MM.1S (cell line): ENCODE results near the gene EGFL7.

ENCODE experiments used
- DNase-seq: peaks from one replicate; pipeline ENCODE4 v3.0.0-alpha.2; 2015
- H2AFZ ChIP-seq: fragments of 300-600 bp; sonication (generic); 2 replicates; pipeline ENCODE4 v1.6.0; 2016; ENCODE audit warnings: antibody characterized with exemption, low read length
- H3F3A ChIP-seq: fragments of 300-600 bp; sonication (generic); 2 replicates; pipeline ENCODE4 v1.6.1; 2016; ENCODE audit warnings: mild to moderate bottlenecking, antibody characterized with exemption, low read length, moderate library complexity, mixed read lengths; ENCODE audit not compliant: insufficient read depth
- H3K27ac ChIP-seq: fragments of 300-600 bp; sonication (generic); 2 replicates; pipeline ENCODE4 v1.5.1; 2016; ENCODE audit warnings: mild to moderate bottlenecking, low read length
- H3K27me3 ChIP-seq: fragments of 300-600 bp; sonication (generic); replicated peaks from 2 replicates; pipeline ENCODE4 v1.6.0; 2016; ENCODE audit warnings: low read length; ENCODE audit not compliant: insufficient read depth
- H3K36me3 ChIP-seq: fragments of 300-600 bp; sonication (generic); replicated peaks from 2 replicates; pipeline ENCODE4 v1.6.1; 2016; ENCODE audit warnings: mild to moderate bottlenecking, low read length, mixed read lengths; ENCODE audit not compliant: insufficient read depth
- H3K4me1 ChIP-seq: fragments of 300-600 bp; sonication (generic); 2 replicates; pipeline ENCODE4 v1.6.1; 2016; ENCODE audit warnings: low read length, mixed read lengths
- H3K4me2 ChIP-seq: fragments of 300-600 bp; sonication (generic); 2 replicates; pipeline ENCODE4 v1.6.0; 2016; ENCODE audit warnings: low read depth, low read length
- H3K4me3 ChIP-seq: fragments of 300-600 bp; sonication (generic); 2 replicates; pipeline ENCODE4 v1.5.1; 2016; ENCODE audit warnings: low read length, mixed read lengths
- H3K79me2 ChIP-seq: fragments of 300-600 bp; sonication (generic); 2 replicates; pipeline ENCODE4 v1.6.1; 2016; ENCODE audit warnings: mixed run types, low read length, mixed read lengths
- H3K9ac ChIP-seq: fragments of 300-600 bp; sonication (generic); 2 replicates; pipeline ENCODE4 v1.6.1; 2016; ENCODE audit warnings: low read length, mixed read lengths
- H3K9me2 ChIP-seq: fragments of 300-600 bp; sonication (generic); replicated peaks from 2 replicates; pipeline ENCODE4 v1.6.1; 2016; ENCODE audit warnings: mild to moderate bottlenecking, low read length, mixed read lengths; ENCODE audit not compliant: insufficient read depth
- H3K9me3 ChIP-seq: fragments of 300-600 bp; sonication (generic); replicated peaks from 2 replicates; pipeline ENCODE4 v1.6.1; 2016; ENCODE audit warnings: mild to moderate bottlenecking, low read length, mixed read lengths; ENCODE audit not compliant: insufficient read depth
- H4K20me1 ChIP-seq: fragments of 300-600 bp; sonication (generic); 2 replicates; pipeline ENCODE4 v1.6.1; 2016; ENCODE audit warnings: mild to moderate bottlenecking, low read length, moderate library complexity, mixed read lengths; ENCODE audit not compliant: insufficient read depth
- EZH2 ChIP-seq: fragments of 300-600 bp; sonication (generic); optimal IDR thresholded peaks from 2 replicates; pipeline ENCODE3; 2017; ENCODE audit warnings: low read depth, mild to moderate bottlenecking, antibody characterized with exemption, low read length, mixed read lengths
- EZH2phosphoT487 ChIP-seq: fragments of 300-600 bp; sonication (generic); IDR thresholded peaks from 2 replicates; pipeline ENCODE4 v1.6.1; 2018; ENCODE audit warnings: antibody characterized with exemption, low read length
- TF ChIP-seq, protein P1 (sequence below): fragments of 300-600 bp; sonication (generic); IDR thresholded peaks from 2 replicates; pipeline ENCODE4 v1.5.1; 2016; ENCODE audit warnings: antibody characterized with exemption, low read length, mixed read lengths

Gene EGFL7

DNA sequence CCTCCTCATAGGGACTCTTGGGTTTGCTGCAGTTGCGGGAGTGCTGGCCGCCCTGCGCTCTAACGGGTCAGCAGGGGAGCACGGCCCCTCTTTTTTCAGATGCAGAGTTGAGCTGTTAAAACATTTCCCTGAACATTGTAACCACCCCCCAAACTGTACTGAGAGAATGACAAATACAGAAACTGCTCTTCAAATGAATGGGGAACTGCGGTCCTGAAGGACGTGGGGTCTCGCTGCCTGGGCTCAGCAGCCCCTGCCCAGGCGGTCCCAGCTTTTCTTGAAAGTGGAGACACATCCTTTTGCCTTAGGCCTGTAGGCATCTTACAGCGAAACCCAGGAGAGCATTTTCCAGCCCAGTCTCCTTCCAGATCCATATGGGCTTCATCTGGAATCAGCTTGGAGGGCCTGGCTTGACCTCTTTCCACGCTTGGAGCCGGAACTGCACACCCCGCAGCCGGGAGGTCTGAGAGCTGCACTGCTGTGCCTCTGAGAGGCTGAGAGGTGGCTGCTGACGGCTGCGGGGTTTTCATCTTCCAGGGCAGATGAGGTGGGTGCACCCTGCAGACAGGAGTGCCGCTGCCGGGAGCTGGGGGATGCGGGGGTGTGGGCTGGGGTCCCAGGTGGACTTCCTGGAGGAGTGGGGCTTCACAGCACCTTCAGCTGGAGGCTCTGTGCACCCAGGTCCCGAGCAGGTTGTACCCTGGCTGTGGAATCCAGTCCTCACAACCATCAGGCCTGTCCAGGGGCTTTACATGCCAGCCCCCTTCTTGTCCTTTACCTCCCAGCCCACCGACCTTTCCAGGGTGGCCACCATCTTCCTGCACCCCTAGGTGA, 25.8 kb downstream of the EGFL7 start:
- H3K9ac ChIP-seq, result no peak overlapping the region
- no peaks in the 10 kb centered on the region for H3F3A ChIP-seq
- no peaks in the 10 kb centered on the region for H3K4me1 ChIP-seq
- no peaks in the 10 kb centered on the region for H3K9me2 ChIP-seq
- TF ChIP-seq, protein P1, sequence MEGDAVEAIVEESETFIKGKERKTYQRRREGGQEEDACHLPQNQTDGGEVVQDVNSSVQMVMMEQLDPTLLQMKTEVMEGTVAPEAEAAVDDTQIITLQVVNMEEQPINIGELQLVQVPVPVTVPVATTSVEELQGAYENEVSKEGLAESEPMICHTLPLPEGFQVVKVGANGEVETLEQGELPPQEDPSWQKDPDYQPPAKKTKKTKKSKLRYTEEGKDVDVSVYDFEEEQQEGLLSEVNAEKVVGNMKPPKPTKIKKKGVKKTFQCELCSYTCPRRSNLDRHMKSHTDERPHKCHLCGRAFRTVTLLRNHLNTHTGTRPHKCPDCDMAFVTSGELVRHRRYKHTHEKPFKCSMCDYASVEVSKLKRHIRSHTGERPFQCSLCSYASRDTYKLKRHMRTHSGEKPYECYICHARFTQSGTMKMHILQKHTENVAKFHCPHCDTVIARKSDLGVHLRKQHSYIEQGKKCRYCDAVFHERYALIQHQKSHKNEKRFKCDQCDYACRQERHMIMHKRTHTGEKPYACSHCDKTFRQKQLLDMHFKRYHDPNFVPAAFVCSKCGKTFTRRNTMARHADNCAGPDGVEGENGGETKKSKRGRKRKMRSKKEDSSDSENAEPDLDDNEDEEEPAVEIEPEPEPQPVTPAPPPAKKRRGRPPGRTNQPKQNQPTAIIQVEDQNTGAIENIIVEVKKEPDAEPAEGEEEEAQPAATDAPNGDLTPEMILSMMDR, result no peak
- no peak for TF ChIP-seq EZH2phosphoT487
- H3K27ac ChIP-seq, result no peak overlapping the region
- no peaks in the 10 kb centered on the region for H4K20me1 ChIP-seq
- peaks cover 92% of the 10 kb centered on the region for H3K27me3 ChIP-seq
- no peaks in the 10 kb centered on the region for H3K79me2 ChIP-seq
- H3K4me3 ChIP-seq, result no peak overlapping the region
- H3K36me3 ChIP-seq, result no peaks in the 10 kb centered on the region
- no peak overlapping the region for H3K4me2 ChIP-seq
- no peaks in the 10 kb centered on the region for H3K9me3 ChIP-seq
- no peak for DNase-seq
- no peak overlapping the region for H2AFZ ChIP-seq

DNA sequence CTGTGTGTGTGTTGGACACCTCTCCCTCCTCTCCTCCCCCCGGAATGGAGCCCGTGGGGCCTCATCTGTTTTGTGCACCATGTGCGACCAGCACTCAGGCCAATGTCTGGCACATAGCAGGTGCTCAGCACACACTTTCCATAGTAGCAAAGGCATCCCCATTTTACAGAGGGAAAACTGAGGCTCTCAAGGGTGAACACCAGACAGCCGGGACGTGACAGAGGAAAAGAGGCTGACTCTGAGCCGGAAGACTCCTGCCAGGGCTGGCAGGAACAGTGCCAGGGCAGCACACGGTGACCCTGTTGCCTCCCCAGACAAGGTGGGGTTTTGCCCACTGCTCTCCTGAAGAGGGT, 26.4 kb downstream of the EGFL7 start:
- H4K20me1 ChIP-seq, result no peaks in the 10 kb centered on the region
- no peak for DNase-seq
- H3K9me2 ChIP-seq, result no peaks in the 10 kb centered on the region
- TF ChIP-seq, protein P1, result no peak
- TF ChIP-seq EZH2, result no peak
- TF ChIP-seq EZH2phosphoT487, result no peak
- no peaks in the 10 kb centered on the region for H3F3A ChIP-seq
- no peak overlapping the region for H2AFZ ChIP-seq
- no peak overlapping the region for H3K9ac ChIP-seq
- no peaks in the 10 kb centered on the region for H3K79me2 ChIP-seq
- no peaks in the 10 kb centered on the region for H3K4me1 ChIP-seq
- H3K4me3 ChIP-seq, result no peak overlapping the region
- H3K4me2 ChIP-seq, result no peak overlapping the region
- H3K27me3 ChIP-seq, result peaks cover 92% of the 10 kb centered on the region
- no peaks in the 10 kb centered on the region for H3K9me3 ChIP-seq
- H3K36me3 ChIP-seq, result no peaks in the 10 kb centered on the region
- H3K27ac ChIP-seq, result no peak overlapping the region

DNA sequence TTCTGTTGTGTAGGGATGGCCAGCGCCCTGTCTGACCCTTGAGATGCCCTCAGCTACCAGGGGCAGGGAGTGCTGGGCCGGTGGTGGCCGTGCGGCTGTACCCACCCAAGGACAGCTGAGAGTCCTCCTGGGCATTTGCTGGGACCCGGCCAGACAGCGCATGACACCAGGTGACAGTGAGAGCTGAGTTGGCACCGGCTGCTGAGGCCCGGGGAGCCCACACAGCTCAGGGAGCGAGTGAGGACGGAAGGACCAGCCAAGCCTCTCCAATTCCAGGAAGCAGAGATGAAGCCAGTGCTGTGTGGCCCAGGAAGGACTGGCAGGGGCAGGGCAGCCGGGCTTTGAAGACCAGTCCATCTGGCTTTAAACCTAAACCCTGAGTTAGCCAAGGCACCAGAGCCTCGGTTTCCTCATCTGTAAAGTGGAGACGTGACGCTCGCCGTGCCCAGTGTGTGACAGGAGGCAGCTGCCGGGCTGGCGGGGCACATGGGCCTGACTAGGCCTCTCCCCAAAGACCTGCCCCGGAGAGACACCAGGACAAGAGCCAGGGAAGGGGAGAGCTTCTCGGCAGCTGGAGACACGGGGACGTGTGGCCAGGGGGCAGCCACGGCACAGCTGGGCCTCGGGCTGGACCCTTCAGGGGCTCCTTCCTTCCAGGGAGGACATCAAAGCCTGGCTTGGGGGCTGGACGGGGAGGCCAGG, 27.5 kb downstream of the EGFL7 start:
- no peaks in the 10 kb centered on the region for H3K9me2 ChIP-seq
- H3K4me1 ChIP-seq, result no peaks in the 10 kb centered on the region
- H3K36me3 ChIP-seq, result no peaks in the 10 kb centered on the region
- TF ChIP-seq EZH2, result no peak
- TF ChIP-seq EZH2phosphoT487, result no peak
- TF ChIP-seq, protein P1, result no peak
- H3K4me3 ChIP-seq, result no peak overlapping the region
- H3K27me3 ChIP-seq, result peaks cover 91% of the 10 kb centered on the region
- no peak overlapping the region for H3K4me2 ChIP-seq
- H3K9ac ChIP-seq, result no peak overlapping the region
- no peak overlapping the region for H2AFZ ChIP-seq
- H3K79me2 ChIP-seq, result no peaks in the 10 kb centered on the region
- no peaks in the 10 kb centered on the region for H4K20me1 ChIP-seq
- H3K27ac ChIP-seq, result no peak overlapping the region
- H3K9me3 ChIP-seq, result no peaks in the 10 kb centered on the region
- no peak for DNase-seq
- H3F3A ChIP-seq, result no peaks in the 10 kb centered on the region
